WI38 (cell line): ENCODE data around the gene GPX3.

ENCODE experiments used
- H3K4me3 ChIP-seq: 2 replicates; pipeline ENCODE4 v1.5.1; 2011; ENCODE audit warnings: low read depth, mild to moderate bottlenecking, control low read depth, low read length
- TF ChIP-seq, protein P1 (sequence below): IDR thresholded peaks from 2 replicates; pipeline ENCODE4 v1.5.1; 2012; ENCODE audit warnings: low read depth, mild to moderate bottlenecking, control low read depth, low read length

GPX3 gene

DNA sequence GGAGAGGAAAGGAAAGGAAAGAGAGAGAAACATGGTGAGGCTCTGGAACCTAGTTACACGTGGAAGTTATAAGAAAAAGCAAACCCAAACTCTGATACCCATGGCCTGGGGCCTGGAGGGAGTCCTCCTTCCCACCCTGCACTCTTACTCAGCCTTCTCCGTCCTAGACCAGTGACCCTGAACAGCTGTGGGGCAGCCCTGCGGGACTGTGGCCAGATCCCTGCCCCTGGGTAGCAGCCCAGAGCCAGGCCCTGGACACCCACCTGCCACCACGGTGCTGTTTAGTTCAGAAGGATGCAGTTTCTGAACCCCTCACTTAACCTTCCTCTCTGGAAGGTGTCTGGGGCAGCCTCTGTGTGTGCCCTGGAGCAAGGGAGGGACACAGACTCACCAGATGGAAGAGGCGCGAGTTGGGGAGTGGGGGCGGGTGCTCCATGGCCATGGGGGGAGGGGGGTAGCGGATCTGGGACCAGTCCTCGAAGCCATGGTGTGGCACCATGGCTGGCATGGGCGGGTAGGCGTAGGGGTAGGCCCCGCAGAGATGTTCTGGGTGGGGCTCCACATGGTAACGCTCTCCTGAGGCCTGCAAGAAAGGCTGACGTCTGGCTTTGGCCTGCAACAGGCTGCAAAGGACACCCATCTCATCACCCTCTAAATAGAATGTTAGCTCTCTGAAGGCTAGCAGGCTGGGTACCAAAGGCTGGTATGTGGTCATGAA, 13.0 kb downstream of the GPX3 start:
- TF ChIP-seq, protein P1, sequence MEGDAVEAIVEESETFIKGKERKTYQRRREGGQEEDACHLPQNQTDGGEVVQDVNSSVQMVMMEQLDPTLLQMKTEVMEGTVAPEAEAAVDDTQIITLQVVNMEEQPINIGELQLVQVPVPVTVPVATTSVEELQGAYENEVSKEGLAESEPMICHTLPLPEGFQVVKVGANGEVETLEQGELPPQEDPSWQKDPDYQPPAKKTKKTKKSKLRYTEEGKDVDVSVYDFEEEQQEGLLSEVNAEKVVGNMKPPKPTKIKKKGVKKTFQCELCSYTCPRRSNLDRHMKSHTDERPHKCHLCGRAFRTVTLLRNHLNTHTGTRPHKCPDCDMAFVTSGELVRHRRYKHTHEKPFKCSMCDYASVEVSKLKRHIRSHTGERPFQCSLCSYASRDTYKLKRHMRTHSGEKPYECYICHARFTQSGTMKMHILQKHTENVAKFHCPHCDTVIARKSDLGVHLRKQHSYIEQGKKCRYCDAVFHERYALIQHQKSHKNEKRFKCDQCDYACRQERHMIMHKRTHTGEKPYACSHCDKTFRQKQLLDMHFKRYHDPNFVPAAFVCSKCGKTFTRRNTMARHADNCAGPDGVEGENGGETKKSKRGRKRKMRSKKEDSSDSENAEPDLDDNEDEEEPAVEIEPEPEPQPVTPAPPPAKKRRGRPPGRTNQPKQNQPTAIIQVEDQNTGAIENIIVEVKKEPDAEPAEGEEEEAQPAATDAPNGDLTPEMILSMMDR, result no peak
- no peak overlapping the region for H3K4me3 ChIP-seq

DNA sequence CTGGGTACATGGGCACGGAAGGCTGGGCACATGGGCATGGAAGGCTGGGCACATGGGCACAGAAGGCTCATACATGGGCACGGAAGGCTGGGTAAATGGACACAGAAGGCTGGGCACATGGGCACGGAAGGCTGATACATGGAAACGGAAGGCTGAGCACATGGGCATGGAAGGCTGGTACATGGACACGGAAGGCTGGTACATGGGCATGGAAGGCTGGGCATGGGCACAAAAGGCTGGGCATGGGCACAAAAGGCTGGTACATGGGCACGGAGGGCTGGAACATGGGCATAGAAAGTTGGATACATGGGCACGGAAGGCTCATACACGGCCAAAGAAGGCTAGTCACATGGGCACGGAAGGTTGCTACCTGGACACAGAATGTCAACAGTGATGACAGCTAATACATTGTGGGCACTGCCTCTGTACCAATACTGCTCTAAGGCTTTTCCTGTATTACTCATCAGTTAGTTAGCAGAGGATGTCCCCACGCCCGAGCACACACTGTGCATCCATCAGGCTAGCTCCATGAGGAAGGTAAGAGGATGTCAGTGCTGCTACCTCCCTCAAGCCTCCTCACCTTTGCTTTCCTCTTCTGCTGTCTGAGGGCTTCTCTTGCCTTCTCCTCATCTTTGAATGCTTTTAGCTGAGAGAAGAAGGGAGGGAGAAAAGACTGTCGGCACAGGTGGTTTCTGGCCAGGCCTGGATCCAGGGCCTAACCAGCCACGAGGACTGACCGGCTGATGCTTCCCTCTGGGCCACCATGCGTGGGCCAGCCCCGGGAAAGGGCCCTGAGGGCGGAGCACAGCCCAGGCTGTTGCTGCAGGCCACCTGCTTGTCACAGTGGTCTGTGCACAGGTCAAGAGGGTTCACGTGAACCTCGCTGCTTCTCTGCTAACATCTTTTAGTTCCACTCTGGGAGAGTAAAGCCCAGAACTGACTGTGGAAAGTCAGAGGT, 14.3 kb downstream of the GPX3 start:
- TF ChIP-seq, protein P1, result no peak
- H3K4me3 ChIP-seq, result no peak overlapping the region

DNA sequence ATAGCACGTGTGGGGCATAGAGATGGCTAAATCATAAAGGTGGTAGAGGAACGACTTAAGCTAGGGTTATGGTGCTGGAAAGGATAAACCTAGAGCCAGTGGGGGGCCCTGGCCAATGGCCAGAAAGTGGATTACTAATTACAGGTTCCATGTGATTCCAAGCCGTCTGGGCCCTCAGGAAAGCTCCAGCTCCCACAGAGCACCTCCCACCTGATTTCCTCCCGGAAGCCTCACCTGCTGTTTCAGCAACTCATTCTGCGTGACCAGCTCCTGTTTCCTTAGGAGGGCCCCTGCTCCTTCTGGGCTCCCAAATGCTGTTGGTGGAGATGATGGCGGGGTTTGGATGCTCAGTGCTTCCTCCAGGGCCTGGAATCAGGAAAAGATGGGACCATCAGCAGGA, 16.2 kb downstream of the GPX3 start:
- TF ChIP-seq, protein P1, result no peak
- H3K4me3 ChIP-seq, result no peak overlapping the region

DNA sequence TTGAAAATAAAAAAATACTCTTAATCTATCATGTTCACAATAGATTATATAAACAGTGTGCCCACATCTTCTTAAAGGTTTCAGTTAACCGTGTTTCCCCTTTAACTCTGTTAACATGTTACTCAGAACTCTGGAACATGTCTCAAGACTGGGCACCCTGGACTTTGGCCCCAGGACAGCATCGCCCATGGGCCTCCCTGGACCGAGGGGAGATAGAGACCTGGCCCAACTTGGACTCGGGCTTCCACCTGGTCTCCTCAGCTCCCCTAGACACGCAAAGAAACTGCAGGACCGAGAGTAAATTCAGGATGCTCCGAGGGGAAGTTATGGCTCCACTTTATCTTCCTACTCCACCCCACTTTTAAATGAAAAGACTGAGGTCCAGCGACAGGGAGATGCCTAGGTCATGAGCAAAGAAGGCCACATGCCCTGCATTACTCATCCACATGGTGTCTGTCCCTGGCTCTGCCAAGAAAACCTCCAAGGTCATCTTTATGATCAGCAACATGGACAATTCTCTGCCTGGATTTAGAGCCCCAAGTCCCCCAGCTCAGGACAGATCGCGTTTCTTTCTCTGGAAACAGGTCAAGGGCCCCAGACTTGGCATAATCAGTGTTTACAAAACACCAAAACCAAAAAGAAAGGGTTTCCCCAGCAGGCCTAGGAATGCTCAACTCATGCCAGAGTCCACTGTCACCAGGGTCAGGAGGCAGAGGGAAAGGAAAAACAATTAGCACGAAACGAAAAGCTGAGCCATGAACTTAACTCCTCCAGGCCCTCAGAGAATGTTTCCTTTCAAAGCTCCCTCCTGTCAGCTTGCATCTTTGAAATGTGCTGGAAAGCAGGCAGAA, 17.4 kb downstream of the GPX3 start:
- H3K4me3 ChIP-seq, result no peak overlapping the region
- TF ChIP-seq, protein P1, result no peak

DNA sequence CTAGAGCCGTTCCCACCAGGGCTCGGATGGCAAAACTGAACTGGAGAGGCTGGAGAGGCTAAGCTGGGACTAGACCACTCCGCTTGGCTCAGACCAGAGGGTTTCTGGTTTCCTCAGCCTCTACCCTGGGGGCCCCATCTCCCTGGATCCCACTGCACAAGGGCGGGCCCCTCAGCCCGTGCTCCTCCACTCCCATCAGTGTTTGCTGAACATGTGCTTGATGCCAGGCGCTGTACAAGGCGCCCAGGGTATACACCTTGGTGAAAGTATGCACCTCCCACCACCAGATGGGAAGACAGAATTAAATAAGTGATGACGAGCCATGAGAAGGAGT, 18.0 kb downstream of the GPX3 start:
- no peak overlapping the region for H3K4me3 ChIP-seq
- TF ChIP-seq, protein P1, result no peak

DNA sequence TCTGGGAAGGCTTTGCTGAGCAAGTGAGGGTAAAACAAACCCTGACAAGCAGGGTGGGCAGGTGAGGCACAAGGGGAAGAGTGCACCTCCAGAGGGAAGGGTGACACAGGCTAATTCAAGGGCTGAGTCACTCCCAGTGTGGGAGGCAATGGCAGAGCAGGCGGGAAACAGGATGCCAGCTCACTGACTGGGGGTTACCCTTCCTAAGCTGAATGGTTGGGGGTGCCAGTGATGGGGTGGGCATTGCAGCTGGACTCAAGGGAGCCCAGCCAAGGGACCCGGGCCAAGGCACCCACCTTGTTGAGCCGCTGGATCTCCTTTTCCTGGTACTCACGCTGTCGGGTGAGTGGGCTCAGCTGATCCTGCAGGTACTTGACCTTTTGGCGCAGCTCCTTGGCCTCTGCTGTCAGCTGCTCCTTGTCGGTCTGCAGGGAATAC, 18.4 kb downstream of the GPX3 start:
- TF ChIP-seq, protein P1, result no peak
- H3K4me3 ChIP-seq, result no peak overlapping the region
